Right forelimb (tissue), 1 donor: Measurements from ENCODE around the gene COL26A1.
A peak's percentile ranks its signal among the peaks of the same experiment; 100 is the strongest.
"Not testable (repeated sequence)": the region's sequence is repeated elsewhere in the genome, so short reads cannot be mapped to it uniquely, and the experiment has no call there.

Experiments
- DNase-seq: peaks from one replicate; pipeline ENCODE4 v3.0.0-alpha.2; 2018

COL26A1 gene

GRCh38 chr7:101555921-101556275 lies 193.2 kb downstream of the COL26A1 start:
- DNase-seq: peak; percentile 4

DNA sequence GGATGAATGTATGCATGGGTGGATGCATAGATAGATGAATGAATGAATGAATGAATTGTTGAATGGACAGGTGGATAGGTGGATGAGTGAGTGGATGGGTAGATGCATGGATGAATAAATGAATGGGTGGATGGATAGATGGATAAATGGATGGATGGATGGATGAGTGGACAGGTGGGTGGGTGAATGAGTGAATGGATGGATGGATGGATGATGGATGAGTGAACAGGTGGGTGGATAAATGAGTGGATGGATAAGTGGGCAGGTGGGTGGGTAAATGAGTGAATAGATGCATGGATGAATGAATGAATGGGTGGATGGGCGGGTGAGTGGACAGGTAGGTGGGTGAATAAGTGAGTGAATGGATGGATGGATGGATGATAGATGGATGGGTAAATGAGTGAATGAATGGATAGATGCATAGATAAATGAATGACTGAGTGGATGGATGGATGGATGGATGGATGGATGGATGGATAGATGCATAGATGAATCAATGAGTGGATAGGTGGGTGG lies 193.8 kb downstream of the COL26A1 start:
- DNase-seq: peak; percentile 11

GRCh38 chr7:101557421-101557820 lies 194.7 kb downstream of the COL26A1 start:
- peak; percentile 20 for DNase-seq

GRCh38 chr7:101557978-101558741 lies 195.5 kb downstream of the COL26A1 start:
- DNase-seq: peak; percentile 38

- DNase-seq: peak; percentile 39
Measured at GRCh38 chr7:101558742-101559325, 196.2 kb downstream of the COL26A1 start.

- DNase-seq: peak; percentile 12
Measured at GRCh38 chr7:101559586-101559985, 196.9 kb downstream of the COL26A1 start.

DNA sequence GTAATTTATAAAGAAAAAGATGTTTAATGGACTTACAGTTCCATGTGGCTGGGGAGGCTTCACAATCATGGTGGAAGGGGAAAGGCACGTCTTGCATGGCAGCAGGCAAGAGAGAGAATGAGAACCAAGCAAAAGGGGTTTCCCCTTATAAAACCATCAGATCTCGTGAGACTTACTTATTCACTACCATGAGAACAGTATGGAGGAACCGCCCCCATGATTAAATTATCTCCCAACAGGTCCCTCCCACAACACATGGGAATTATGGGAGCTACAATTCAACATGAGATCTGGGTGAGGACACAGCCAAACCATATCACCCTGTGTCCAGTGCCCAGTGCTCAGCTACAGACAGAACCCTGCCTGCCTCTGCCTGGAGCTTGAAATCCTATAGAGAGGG lies 197.3 kb downstream of the COL26A1 start:
- not testable (repeated sequence) for DNase-seq

- DNase-seq: peak; percentile 13
Measured at GRCh38 chr7:101560856-101561255, 198.2 kb downstream of the COL26A1 start.

GRCh38 chr7:101561293-101561692 lies 198.6 kb downstream of the COL26A1 start:
- not testable (repeated sequence) for DNase-seq

DNA sequence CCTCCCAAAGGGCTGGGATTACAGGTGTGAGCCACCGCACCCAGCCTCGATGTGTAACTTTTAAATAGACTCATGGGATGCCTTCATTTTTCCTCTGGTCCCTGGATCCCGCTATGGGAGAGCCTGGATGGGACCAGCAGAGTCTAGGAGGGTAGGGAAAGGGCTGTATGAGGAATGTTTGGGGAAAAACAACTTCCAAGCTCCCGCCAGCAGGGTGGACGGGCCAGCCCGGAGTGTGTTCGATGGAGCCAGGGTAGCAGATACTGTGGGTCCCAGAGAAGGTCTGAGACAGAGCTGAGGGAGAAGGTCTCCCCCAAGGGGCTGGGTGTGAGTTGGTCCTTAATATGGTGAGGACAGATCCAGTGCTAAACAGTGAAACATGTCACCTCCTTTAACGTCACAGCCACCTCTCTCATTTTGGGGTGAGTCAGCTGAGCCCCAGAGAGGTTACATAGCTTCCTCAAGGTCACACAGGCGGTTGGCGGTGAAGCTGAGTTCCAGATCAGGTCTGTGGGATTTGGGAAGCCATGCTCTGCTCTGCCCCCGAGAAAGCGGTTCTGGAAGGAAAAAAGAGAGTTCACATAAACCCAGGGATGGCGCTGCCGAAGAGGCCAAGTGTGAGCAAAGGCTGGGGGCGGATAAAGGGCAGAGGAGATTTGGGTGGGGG lies 200.0 kb downstream of the COL26A1 start:
- peak; percentile 39 for DNase-seq

DNA sequence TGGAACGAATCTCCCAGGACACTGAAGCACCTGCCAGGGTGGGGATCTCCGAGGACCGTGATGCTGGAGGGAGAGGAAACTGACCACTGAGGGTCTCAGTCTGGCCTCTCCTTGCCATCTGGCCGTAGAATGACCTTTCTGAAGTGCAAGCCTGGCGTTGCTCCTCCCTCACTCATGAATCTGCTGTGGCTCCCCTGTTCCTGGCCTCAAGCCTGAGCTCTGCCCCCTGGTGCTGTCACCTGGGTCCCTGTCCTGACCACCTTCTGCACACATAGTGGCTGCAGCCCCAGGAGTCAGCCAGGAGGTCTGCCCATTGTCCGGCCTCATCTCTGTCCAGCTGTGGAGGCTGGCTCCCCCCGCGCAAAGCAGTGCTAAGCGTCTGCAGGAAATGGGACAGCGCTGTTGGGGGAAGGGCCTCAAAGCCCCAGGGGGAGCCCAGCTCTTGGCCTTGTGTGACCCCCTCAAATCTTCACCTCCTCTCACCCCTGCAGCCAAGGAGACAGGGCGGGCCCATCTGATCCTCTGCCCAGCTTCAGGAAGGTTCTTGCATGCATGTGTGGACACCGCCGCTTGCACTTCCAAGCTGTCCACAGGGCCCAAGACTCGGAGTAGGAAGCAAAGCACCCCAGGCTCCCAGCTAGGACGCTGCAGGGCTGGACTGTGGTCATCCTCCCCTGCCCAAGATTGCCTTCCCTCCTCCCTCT lies 200.7 kb downstream of the COL26A1 start:
- peak; percentile 31 for DNase-seq

DNA sequence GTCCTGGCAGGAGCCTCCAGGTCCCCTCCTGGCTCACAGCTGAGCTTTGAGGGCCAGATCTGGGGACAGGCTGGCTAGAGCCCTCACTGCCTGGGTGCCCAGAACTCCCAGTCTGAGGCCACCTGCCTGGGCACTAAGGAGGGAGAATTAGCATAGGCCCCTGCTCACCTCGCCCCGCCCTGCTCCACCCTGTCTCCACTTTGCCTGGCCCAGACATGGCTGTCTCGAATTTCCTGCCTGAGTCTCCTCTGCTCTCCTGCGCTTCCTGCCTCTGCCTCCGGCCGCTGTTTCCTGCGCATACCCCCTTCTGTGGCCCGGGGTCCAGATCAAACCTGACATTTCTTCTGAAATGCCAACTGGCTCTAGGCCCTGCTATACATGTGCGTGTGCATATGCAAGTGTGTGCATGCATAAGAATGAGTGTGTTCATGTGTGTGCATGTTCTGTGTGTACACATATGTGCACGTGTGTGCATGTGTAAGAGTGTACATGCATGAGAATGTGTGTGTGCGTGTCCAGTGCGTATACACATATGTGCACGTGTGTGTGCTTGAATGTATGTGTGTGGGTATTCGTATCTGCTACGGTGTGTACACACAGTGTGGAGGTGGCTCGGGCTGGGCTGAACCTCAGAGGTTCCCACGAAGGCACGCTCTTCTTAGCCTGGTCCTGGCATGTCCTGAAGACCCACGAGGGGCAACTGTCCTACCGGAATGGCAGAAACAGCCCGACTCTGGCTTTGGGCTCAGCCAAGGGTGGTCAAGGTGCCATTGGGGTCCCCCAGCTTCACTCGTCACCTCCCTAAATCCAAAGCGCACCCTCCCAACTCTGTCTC lies 201.5 kb downstream of the COL26A1 start:
- peak; percentile 44 for DNase-seq

DNA sequence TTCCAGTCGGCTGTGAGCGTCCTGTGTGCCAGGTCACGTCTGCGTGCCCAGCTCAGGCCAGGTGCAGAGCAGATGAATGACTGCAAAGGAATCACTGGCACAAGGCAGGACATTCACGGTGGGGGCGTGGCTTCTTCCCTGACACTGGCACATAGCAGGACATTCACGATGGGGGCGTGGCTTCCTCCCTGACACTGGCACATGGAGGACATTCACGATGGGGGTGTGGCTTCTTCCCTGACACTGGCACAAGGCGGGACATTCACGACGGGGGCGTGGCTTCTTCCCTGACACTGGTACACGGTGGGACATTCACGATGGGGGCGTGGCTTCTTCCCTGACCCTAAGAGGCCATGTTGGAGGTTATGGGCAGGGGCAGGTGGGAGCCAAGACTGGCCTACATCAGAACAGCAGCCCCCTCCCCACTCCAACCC lies 202.1 kb downstream of the COL26A1 start:
- no peak for DNase-seq

DNA sequence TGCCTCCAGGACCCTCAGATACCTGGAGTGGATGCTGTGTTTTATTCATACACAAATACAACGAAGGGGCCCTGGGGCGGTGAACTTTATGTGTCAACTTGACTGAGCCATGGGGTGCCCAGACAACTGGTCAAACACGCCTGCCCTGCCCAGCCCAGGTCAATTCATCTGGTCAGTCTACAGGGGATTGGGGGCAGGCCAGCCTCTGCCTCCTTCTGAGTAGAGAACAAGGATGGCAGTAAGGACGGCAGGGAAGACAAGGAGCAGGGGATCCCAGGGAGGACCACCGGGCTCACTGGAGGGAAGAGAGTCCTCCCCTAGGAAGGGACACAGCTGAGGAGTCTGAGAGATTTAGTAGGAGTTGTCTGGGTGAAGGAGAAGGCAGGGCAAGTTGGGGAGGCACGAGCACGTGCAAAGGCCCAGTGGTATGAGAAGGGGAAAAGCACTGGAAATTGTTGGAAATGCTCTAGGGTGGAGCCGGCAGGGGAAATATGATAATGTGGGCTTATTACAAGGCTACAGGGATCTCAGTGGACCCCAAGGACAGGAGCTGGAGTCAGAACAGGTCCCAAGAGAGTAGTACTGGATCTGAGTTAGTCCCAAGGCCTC lies 203.0 kb downstream of the COL26A1 start:
- peak; percentile 41 for DNase-seq

GRCh38 chr7:101567230-101567629 lies 204.6 kb downstream of the COL26A1 start:
- no peak for DNase-seq

- no peak for DNase-seq
Measured at GRCh38 chr7:101572156-101572555, 209.5 kb downstream of the COL26A1 start.

DNA sequence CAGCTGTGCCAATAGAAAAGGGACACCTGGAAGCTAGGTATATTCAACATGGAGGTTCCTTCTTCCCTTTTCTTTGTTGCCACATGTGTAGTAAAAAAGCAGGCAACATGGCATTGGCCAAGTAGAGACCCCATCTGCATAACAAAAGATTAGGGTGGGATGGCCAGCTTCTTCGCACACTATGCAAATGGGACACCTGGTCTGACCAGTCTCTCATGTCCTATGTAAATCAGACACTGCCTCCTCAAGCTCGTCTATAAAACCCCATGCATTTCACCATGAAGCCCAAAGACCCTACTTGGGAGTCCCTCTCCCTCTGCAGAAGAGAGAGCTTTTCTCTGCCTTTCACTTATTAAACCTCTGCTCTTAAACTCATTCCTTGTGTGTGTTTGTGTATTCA lies 212.5 kb downstream of the COL26A1 start:
- DNase-seq: peak; percentile 3

DNA sequence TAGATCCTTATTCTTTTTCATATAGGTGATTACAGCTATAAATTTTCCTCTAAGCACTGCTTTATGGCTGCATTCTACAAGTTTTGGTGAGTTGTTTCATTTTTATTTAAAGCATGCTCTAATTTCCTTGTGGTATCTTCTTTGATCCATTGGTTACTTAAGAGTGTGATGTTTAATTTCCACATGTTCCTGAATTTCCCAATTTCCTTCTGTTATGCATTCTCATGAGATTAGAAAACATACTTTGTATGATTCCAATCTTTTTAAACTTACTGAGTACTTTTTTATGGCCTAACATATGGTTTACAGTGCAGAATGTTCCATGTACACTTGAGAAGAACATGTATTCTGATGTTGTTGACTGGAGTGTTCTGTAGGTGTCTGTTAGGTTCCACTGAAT lies 213.0 kb downstream of the COL26A1 start:
- DNase-seq: no peak

DNA sequence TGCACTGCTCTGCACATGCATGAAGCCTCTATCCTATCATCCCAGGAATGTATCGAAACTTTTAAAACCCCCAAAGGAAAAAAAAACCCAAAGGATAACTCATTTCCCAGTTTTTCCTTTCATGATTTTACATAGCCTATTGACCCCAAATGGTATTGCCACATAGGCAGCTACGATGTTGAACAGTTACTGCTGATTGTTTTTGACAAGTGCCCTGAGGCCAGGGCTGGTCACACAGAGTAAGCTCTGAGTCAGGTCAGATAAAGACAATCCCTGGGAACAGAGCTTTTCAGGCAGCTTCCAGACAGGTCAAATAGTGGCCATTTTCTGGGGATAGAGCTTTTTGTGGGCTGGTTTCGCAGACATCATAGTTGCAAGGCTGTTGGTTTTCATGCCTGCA lies 214.3 kb downstream of the COL26A1 start:
- DNase-seq: no peak

- DNase-seq: peak; percentile 1
Measured at GRCh38 chr7:101578552-101578951, 215.9 kb downstream of the COL26A1 start.

DNA sequence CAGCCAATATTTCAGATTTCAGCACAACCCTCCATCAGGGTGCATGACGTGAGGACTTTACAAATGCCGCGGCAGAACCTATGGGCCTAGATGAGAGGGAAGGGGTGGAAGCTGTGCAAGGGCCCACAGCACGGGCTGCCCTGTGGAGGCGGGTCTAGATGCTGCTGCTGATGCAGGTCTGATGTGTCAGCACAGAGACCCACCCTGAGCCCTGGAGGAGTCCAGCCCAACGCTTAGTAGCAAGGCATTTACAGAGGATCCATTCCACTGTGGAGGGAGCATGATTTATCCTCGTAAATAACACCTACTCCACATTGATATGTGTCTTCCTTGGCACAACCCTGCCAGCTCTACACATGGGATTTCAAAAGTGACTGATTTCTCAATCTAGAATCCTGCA lies 217.9 kb downstream of the COL26A1 start:
- DNase-seq: peak; percentile 7

DNA sequence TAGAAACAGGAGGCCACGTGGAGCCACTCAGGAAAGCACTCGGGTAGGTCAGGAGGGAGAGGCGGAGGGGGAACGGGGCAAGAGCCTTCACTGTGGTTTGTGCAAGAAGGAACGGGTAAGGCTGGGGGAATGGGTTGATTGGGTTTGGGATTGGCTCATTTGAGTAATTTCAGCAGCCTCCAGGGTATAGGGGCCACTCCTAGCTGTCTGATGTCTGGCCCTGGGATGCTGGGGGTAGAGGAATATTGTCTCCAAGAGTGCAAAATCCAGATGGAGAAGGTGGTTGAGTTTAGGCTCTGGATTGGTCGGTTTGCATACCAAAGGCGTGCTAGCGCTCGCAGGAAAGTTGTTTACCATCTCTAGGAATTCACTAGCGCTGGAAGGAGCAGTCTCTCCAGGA lies 219.2 kb downstream of the COL26A1 start:
- peak; percentile 28 for DNase-seq
